GM21447 (cell line): ENCODE measurements around the gene XYLT1.
"Not testable (repeated sequence)": the region's sequence is repeated elsewhere in the genome, so short reads cannot be mapped to it uniquely, and the experiment has no call there.

Source experiments
- ATAC-seq: cut with Tn5 transposase; IDR thresholded peaks from one replicate; pipeline ENCODE4 v1.9.1; 2021; ENCODE audit not compliant: unreplicated experiment

Gene XYLT1

DNA sequence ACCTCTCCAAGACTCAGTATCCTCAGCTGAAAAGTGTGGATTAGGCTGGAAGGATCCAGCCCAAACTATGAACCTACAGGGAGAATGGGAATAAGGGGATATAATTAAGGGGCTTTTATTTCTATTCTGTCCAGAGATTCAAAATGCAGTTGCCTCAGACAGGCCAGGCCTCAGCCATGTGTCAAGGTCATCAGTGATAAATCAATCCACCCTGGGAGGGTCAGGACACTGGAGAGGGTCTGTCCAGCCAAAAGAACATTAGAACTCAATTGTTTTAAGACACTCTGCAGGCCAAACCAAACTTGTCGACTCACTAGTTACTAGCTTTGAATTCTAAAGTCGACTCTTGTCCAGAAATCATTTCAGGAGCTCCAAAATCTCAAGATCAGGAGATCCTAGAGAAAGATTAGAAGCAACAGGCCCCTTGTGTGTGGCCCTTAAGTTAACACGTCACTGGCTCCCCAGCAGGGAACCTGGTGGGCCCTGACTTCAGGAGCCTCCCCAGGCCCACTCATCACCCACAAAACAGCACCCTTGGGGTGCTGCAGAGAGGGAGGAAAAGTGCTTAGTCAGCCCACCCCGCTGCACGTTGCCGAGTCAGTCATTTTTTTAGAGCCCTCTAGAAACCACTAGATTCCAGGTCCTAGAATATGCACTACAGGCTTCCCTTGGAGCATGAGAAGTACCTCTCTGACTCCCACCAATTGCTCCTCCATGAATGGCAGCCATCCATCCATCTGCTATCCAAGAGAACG is 156.8 kb downstream of the XYLT1 start:
- ATAC-seq, result no peak

DNA sequence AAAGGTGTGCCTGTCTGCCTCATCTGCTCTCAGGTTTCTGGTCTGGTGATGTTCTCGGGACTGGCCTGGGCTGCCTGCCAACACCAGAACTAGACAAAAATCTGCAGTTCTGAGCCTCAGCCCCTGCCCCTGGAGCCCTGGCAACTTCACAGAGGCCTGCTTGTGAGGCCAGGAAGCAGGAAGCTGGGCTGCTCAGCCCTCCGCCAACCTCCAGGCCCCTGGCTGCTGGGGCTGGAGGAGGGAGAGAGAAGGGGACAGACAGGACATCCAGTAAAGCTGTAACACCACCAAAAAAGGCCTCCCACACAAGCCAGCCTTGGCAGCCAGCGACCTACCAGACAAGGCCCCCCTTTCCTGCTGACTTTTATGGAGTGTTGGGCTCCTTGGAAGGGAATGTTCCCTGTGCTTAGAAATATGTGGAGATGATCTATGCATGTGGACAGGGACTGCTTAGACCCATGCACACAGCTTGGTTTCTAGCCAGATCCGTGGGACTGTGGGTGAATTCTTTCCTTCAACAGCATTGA is 157.6 kb downstream of the XYLT1 start:
- no peak for ATAC-seq

DNA sequence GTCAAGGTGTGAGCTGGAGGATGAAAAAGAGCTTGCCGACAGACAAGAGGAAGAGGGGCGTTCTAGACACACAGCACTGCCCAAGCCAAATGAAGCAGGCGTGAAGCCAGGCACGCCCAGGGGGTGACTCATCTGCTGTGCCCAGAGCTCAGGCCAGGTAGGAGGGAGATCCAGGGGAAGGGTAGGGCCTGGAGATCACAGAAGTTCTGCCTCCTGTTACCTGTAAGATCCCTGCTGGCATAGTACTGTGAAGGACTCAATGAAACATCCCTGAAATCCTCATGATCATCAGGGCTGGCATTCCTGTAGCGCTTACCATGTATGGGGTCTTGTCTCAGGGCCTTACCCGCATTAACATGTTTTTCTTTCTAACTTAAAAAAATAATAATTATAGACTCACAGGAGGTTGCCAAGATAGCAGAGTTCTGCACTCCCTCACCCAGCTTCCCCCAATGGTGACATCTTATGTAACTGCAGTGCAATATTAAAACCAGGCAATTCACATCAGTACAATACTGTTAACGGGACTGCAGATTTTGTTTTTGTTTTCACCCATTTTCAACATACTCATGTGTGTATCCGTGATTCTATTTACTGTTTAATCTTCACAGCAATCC is 158.6 kb downstream of the XYLT1 start:
- ATAC-seq, result no peak

DNA sequence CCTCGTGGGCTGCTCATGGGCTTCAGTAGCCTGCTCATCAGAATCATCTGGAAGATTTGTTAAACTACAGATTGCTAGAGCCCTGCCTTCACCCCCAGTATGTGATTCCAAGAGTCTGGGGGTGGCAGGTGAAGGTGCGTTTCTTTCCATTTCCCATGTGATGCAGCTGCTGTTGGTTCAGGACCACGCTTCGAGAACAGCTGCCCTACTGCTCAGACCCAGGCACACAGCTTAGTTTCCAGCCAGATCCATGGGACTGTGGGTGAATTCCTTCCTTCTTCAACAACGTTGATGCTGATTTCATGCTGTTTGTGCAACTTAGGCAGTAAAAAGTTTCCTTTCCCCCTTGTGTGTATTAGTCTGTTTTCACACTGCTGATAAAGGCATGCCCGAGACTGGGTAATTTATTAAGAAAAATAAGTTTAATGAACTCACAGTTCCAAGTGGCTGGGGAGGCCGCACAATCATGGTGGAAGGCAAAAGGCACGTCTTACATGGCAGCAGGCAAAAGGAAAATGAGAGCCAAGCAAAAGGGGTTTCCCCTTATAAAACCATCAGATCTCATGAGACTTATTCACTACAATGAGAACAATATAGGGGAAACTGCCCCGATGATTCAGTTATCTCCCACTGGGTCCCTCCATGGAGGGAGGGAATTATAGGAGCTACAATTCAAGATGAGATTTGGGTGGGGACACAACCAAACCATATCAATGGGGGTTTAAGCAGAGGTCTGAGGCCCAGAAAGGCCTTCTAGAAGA is 159.2 kb downstream of the XYLT1 start:
- no peak for ATAC-seq

DNA sequence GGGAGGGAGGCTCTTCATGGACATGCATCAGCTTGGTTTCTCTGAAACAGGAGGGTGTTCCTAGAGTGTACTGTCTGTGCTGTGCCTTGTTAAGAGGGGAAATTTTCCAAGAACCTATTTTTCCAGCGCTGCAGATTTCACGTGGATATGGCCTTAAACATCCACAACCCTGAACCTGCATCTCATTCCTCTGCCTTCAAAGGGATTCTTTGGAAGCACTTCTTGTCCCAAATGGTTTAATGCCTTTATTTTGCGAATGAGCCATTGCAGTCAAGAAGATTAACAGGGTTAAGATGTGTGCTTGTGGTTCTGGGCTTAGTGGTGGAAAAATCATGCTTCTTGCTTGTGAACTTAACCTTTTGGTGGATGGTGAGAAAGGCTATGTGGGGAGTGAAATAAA is 161.2 kb downstream of the XYLT1 start:
- no peak for ATAC-seq

DNA sequence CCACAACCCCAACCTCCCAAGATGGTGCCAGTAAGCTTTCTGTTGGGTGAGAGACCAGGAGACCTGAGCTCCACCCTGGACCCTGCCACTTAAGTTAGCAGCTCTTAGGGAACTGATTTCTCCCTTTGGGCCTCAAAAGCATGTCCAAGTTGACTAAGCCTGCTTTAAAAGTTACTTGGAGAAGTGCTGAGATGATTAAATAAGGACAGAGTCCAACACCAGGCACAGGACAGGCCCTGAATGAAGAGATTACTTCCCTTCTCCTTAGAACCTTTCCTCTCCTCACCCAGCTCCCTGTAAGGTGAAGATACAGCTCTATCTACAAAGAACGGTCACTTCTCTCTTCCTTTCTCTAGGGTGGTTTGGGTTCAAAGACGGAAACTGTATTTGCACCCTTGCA is 162.6 kb downstream of the XYLT1 start:
- ATAC-seq, result no peak

DNA sequence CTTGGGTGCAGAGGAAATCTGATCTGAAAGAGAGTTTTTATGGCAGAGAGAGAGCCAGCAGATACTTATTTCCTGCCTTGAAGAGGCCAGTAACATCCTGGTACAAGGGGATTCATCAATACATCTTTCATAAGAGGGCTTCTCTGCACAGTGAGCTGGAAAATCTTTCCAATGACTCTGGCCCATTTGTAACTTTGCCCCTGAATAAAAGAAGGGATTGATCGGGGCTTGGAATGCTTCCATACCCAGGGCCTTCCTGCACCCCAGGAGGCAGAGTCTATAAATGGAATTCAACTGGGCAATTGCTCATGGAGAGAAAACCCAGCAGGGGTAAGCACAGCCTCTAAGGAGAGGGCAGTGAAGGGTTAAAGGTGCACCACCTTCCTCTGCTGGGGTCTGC is 163.3 kb downstream of the XYLT1 start:
- ATAC-seq, result no peak

DNA sequence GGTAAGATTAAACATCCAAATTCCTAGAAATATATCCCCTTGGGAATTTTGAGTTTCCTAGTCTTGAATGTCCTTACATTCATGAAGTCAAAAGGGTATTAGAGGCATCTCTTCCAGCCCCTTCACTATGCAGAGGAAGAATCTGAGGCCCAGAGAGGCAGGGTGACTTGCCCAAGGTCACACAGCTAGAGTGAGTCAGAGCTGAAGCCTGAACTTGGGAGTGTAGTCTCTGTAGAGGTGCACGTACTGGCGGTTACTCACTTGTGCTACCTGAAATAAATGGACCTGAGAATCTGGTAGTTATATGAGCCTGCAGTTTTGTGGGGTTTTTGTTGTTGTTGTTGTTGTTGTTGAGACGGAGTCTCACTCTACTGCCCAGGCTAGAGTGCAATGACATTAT is 164.0 kb downstream of the XYLT1 start:
- no peak for ATAC-seq

DNA sequence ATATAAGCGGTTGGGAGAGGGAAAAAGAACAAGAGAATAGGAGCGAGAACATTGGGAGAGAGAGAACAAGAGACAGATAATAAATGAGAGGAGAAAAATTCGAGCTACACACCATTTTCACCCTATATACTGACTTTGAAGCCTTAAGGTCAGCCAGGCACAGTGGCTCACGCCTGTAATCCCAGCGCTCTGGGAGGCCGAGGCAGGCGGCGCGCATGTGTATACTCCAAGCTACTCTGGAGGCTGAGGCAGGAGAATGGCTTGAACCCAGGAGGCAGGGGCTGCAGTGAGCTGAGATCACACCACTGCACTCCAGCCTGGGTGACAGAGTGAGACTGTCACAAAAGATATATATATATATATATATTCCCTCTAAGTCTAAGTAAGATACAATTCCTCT is 164.5 kb downstream of the XYLT1 start:
- not testable (repeated sequence) for ATAC-seq

DNA sequence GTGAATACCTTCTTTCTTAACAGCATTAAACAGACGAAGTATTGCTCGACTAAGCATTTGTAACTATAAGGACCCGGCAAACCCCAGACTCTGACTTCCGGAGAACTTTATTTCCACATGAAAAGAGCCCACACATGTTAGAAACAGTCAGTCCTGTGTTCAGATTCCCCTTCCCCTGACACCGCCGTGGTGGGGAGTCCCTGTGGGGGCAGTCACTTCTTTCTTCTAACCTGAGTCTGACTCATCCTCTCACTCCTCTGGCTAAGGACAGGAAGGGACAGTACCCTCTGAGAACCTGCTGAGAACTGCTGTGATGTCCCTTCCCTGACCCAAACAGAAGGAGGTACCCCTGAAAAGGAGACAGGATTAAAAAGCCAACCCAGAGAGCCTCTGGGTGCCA is 165.1 kb downstream of the XYLT1 start:
- no peak for ATAC-seq

DNA sequence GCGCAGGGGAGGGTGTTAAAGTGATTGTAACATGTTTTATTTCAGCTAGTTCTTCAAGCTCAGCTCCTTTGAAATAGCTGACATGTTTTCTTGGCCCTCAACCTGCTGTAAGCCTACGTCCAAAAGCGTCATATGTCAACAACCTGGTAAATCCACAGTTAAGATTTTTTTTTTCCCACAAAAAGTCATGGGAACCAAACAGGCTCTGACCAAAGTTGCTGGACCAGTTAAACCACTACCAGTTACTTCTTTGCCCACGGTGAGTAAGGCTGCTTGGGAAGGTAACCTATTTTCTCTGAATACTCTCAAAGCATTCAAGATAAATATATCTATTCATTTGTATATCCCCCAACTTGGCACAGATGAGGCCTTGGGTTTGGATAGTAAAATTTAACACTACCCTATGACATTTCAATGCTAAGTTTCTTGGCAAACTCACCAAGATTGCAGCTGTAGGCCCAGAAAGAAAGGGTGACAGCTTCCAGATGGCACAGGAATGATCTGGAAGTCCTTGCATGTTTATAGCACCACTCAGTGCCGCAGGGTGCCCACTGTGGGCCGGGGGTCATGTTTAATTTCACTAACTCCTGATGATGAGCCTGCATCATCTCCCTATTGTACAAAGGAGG is 166.2 kb downstream of the XYLT1 start:
- ATAC-seq, result no peak

DNA sequence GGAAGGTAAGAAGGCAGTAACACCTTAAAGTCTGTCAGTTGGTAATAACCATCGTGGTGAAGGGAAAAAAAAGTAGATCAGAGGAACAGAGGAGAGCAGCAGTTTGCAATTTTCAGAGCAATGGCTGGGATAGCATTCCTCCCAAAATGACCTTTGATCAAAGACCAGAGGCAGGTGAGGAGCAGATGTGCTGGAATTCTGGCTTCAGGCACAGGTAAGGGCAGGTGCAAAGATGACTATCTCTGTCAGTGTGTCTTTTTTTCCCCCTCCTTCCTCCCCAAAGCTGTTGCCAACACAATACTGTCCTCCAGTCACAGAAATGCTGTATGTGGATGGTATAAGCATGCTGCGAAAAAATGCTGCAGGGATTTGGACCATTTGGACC is 166.7 kb downstream of the XYLT1 start:
- ATAC-seq, result no peak

DNA sequence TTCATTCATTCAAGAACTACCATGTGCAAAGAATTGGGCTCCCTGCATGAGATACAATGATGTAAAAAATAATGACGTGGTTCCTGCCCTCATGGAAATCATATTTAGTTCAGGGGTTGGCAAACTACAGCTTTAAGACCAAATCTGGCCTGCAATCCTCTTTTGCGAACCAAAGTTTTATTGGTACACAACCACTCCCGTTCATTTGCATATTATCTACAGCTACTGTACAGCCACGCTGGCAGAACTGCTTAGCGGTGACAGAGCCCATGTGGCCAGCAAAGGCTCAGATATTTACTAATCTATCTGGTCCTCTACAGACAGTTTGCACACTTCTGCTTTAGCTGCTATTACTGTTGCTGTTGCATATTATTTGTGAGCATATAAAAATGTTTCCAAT is 167.7 kb downstream of the XYLT1 start:
- ATAC-seq, result no peak

DNA sequence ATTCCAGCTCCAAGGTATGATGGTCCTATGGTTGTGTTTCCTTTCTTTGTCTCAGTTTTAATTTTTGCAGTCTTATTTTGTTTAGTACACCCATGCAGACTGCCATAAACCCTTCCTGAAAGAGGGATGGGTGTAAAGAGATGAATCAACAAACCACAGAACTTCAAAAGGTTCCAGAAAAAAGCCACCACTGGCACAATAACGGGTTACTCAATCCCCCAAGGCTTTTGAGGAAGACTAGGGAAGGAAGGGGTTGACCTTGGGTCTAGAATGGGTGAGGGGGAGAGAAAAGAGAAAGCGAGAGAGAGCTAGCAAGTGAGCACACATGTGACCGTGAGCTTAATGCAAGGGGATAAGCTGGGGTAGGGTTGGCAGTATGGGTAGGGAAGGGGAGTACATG is 168.1 kb downstream of the XYLT1 start:
- ATAC-seq, result no peak

DNA sequence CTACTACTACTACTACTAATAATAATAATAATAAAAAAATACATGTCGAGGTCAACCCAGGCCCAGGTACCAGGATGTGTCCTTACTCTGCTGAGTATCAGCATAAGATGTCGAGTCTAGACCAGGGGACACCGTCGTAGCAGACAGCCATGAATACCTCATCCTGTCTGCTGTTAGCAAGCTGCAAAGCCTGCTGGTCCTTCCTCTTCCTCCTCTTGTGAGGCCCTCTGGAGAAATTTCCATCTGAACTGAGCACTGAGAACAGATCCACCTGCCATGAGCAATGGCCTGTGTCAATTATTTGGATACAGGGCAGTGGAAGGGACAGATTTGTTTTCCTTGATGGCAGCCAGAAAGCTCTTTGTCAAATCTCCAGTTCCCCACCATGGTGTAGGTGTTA is 168.5 kb downstream of the XYLT1 start:
- peak; percentile 7 for ATAC-seq

DNA sequence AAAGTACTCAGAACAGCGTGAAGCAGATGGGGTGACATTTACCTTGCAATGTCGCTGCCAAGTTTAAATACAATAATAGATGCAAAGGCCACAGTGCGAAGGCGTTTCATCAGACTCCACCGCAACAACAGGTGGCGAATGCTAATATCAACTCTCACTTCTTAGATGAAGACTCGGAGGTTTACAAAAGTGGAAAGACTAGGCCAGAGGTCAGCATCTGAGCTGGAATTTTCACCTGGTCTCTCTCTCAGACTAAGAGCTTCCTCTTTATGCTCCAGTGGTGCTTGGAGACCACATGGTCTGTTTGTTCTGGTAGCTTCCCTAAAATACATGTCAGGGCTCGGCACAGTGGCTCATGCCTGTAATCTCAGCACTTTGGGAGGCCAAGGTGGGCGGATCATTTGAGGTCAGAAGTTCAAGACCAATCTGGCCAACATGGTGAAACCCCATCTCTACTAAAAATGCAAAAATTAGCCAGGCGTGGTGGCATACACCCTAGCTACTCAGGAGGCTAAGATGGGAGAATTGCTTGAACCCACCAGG is 169.1 kb downstream of the XYLT1 start:
- peak; percentile 89 for ATAC-seq

DNA sequence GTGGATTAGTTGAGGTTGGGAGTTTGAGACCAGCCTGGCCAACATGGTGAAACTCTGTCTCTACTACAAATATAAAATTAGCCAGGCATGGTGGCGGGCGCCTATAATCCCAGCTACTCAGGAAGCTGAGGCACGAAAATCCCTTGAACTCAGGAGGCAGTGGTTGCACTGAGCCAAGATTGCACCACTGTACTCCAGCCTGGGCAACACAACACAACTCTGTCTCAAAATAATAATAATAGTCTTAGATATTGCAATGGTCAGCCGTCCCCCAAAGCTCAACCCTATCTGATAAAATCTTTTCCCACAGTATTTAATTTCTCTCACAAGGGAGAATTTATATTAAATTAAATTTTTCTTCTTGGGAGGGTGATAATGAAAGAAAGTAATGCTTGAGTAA is 169.6 kb downstream of the XYLT1 start:
- ATAC-seq, result no peak

DNA sequence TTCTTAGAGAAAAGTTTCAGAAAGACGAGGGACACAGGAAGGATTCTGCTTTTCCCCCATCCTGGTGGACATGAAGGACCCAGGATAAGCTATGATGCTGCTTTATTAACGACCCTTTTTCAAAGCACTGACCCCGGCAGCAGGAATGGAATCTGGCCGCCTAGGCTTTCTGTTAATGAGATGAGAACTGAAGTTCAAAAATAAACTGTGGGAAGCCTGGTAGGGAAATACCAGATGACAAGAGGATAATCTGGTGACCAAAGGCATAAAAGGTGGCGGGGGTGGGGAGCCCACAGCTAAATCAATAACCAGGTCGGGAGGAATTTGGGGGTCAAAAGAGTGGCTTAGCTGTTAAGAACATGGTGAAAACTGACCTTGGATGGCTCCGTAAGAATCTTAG is 171.0 kb downstream of the XYLT1 start:
- no peak for ATAC-seq

DNA sequence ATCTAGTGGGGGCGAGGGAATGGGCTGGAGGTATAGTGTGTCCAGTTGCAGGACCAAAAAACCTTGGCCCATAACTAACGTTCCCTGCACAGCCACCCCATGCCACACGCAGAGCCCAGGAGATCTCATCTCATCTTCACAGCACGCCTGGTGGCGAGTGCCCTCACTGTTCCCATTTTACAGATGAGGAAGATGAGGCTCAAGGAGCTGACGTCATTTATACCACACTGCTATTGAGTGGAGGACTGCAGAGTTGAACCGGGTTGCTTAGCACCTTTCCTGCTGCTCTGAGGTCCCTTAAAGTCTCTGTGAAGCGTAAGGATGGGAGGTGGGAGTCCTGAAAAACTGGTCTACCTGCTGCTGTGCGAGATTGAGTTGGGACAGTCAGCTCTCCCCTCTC is 172.5 kb downstream of the XYLT1 start:
- no peak for ATAC-seq

DNA sequence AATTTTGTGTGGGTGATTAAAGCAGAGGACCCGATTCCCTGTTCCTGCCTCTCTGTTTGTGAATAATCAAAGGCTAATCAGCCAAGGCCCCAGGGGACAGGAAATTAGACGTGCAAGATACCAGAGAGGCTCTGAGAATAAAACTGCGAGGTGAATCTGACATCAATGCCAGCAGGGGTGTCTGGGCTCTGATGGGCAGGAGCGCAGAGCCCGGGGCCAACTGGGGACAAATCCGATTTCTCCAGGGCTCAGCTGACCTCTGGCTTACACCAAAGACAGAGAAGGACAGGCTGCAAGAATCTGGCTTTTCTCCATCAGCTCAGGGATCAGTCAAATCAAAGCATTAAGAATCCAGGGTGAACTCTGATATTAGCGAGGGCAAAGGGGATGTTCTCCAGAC is 174.3 kb downstream of the XYLT1 start:
- no peak for ATAC-seq

DNA sequence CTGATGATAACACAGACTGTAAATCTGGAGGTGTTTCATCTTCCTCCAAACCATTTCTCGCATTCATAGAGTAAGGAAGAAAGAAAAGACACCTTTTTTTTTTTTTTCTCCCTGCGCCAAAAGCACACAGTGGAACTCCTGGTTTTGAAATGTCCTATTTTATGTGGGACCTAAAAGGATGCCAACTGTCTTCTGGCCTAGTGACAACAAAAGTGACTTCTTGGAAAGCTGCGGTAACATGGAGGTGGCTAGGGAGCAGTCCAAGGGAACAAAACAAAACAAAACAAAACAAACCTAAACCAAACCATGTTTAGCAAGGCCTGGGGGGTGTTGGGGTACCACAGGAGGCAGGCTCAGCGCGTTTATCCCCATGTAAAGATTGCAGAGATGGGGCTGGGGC is 174.8 kb downstream of the XYLT1 start:
- ATAC-seq, result no peak
